ENCODE measurements around the gene GATD1. TPM values are rescaled to one million over a fixed set of nuclear protein-coding genes. Genes with fewer than 3 reads are reported as not detected.

The GATD1 gene
- total RNA-seq, 3 donors from 2014 or later = 48.3 to 49.8 (median 49.7) TPM

- H3K9me3 Mint-ChIP-seq = no peaks in the 10 kb centered on the region
Observed at GRCh38 chr11:803467-803742, 26.1 kb upstream of the GATD1 start.

GRCh38 chr11:802693-803466, 25.6 kb upstream of the GATD1 start:
- no peak overlapping the region for H3K4me3 Mint-ChIP-seq
- DNase-seq (no peak), ATAC-seq (no peak)
- peaks cover 10% of the 10 kb centered on the region for H3K4me1 Mint-ChIP-seq (ENCODE audit: low read depth)
- no peaks in the 10 kb centered on the region for H3K27me3 Mint-ChIP-seq (ENCODE audit: low read depth)
- no peaks in the 10 kb centered on the region for H3K36me3 Mint-ChIP-seq (ENCODE audit: insufficient read depth)
- H3K9me3 Mint-ChIP-seq = no peaks in the 10 kb centered on the region

More at GRCh38 chr11:803467-803742, 26.1 kb upstream of the GATD1 start:
- no peak for DNase-seq
- Mint-ChIP-seq H3K36me3 (ENCODE audit: insufficient read depth) (no peaks in the 10 kb centered on the region), H3K4me3 (no peak overlapping the region), H3K27me3 (ENCODE audit: low read depth) (no peaks in the 10 kb centered on the region), H3K4me1 (ENCODE audit: low read depth) (peaks cover 15% of the 10 kb centered on the region)
- ATAC-seq = no peak

DNA sequence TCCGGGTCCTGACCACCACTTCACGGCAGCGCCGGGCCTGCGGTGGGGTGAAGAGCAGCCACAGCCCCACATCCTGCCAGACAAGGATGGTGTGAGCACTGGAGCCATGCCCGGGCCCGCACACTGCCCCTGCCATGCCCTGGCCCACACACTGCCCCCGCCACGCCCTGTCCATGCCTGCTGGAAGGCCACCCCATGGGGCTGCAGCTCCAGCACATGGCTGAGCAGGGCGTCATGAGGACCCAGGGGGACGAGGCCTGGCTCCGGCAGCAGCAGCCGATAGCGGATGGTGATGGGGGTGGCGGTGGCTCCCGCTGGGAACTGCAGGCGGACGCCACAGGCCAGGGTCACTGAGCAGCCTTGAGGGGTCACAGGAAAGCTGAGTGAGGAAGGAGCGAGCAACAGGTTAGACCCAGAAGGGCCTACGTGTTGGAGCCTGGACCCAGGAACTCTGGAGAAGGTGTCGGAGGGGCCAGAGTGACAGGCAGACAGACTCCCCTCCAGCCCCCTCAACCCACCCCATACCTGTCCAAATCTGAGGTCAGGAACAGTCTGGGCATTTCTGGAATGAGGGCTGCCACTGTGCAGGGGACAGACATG, 24.8 kb upstream of the GATD1 start:
- no peaks in the 10 kb centered on the region for H3K9me3 Mint-ChIP-seq
- H3K4me3 Mint-ChIP-seq = no peak overlapping the region
- H3K36me3 Mint-ChIP-seq (ENCODE audit: insufficient read depth) = no peaks in the 10 kb centered on the region
- ATAC-seq (no peak), DNase-seq (no peak)
- H3K4me1 Mint-ChIP-seq (ENCODE audit: low read depth) = peaks cover 10% of the 10 kb centered on the region
- no peaks in the 10 kb centered on the region for H3K27me3 Mint-ChIP-seq (ENCODE audit: low read depth)

GRCh38 chr11:801097-801780, 24.0 kb upstream of the GATD1 start:
- H3K36me3 Mint-ChIP-seq (ENCODE audit: insufficient read depth) = no peaks in the 10 kb centered on the region
- no peaks in the 10 kb centered on the region for H3K9me3 Mint-ChIP-seq
- H3K4me3 Mint-ChIP-seq = no peak overlapping the region
- no peaks in the 10 kb centered on the region for H3K27me3 Mint-ChIP-seq (ENCODE audit: low read depth)
- DNase-seq (no peak), ATAC-seq (no peak)
- peaks cover 16% of the 10 kb centered on the region for H3K4me1 Mint-ChIP-seq (ENCODE audit: low read depth)

GRCh38 chr11:800473-800872, 23.2 kb upstream of the GATD1 start:
- ATAC-seq (no peak), DNase-seq (no peak)
- peaks cover 18% of the 10 kb centered on the region for H3K4me1 Mint-ChIP-seq (ENCODE audit: low read depth)
- no peak overlapping the region for H3K4me3 Mint-ChIP-seq
- H3K27me3 Mint-ChIP-seq (ENCODE audit: low read depth) = no peaks in the 10 kb centered on the region
- H3K36me3 Mint-ChIP-seq (ENCODE audit: insufficient read depth) = no peaks in the 10 kb centered on the region
- no peaks in the 10 kb centered on the region for H3K9me3 Mint-ChIP-seq

- no peak for ATAC-seq
- Mint-ChIP-seq H3K9me3 (no peaks in the 10 kb centered on the region), H3K4me1 (ENCODE audit: low read depth) (peaks cover 18% of the 10 kb centered on the region), H3K4me3 (no peak overlapping the region), H3K36me3 (ENCODE audit: insufficient read depth) (no peaks in the 10 kb centered on the region), H3K27me3 (ENCODE audit: low read depth) (no peaks in the 10 kb centered on the region)
- no peak for DNase-seq
Observed at GRCh38 chr11:799641-800316, 22.5 kb upstream of the GATD1 start.

- H3K9me3 Mint-ChIP-seq = no peaks in the 10 kb centered on the region
- H3K36me3 Mint-ChIP-seq (ENCODE audit: insufficient read depth) = no peaks in the 10 kb centered on the region
- H3K4me1 Mint-ChIP-seq (ENCODE audit: low read depth) = peaks cover 11% of the 10 kb centered on the region
- H3K4me3 Mint-ChIP-seq = peak within 1 kb of the TSS; percentile 93
- ATAC-seq = peak; percentile 57 to 65
- DNase-seq = peak; percentile 80
- no peaks in the 10 kb centered on the region for H3K27me3 Mint-ChIP-seq (ENCODE audit: low read depth)
Observed at GRCh38 chr11:798093-798713, 20.9 kb upstream of the GATD1 start, which contains the start of gene SLC25A22. TSS of gene SLC25A22 (minus strand) at chr11:798281. CDS start at chr11:795006, 3,275 bp downstream.

- peak; percentile 57 for DNase-seq
- peak overlapping the region; percentile 93 for H3K4me3 Mint-ChIP-seq
- no peaks in the 10 kb centered on the region for H3K27me3 Mint-ChIP-seq (ENCODE audit: low read depth)
- H3K4me1 Mint-ChIP-seq (ENCODE audit: low read depth) = peaks cover 9% of the 10 kb centered on the region
- H3K9me3 Mint-ChIP-seq = no peaks in the 10 kb centered on the region
- ATAC-seq = peak; percentile 42 to 47
- H3K36me3 Mint-ChIP-seq (ENCODE audit: insufficient read depth) = no peaks in the 10 kb centered on the region
Observed at GRCh38 chr11:797296-798092, 20.2 kb upstream of the GATD1 start.

DNA sequence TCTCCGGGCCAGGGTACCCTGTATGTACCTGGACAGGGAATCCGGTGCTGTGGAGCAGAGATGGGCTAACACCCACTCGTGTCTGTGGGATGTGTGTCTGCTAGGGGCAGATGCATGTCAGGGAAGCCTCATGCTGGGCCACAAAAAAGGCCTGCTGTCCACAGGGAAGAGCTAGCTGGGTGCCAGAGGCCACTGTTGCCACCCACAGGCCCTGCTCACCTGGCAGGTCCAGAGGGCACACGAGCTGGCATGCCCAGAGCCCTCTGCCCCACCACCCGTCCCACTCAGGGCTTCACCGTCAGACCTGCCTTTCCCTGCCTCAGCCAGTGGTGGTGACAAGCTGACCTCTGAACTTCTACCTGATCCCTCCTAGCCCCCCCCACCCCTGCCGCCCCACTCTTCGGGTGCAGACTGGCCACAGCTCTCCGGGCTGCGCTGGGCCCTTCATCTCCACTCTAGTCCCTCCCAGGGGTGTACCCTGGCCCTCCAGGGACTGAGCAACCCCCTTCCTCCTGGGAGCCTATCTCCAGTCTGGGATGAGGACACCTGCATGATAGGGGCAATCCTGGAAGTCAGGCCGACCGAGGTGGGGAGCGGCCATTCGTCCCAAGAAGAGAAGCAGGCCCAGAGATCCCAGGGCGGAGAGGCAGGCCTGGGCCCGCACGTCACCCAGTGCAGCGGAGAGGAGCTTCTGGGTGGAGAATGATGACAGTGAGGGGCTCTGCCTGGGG, 19.4 kb upstream of the GATD1 start:
- Mint-ChIP-seq H3K4me1 (ENCODE audit: low read depth) (peaks cover 9% of the 10 kb centered on the region), H3K36me3 (ENCODE audit: insufficient read depth) (peaks cover 3% of the 10 kb centered on the region), H3K27me3 (ENCODE audit: low read depth) (no peaks in the 10 kb centered on the region), H3K4me3 (peak overlapping the region; percentile 93), H3K9me3 (no peaks in the 10 kb centered on the region)
- DNase-seq (no peak), ATAC-seq (no peak)

- peak overlapping the region; percentile 93 for H3K4me3 Mint-ChIP-seq
- DNase-seq (peak; percentile 71), ATAC-seq (peak; percentile 68 to 73)
- H3K36me3 Mint-ChIP-seq (ENCODE audit: insufficient read depth) = peaks cover 7% of the 10 kb centered on the region
- no peaks in the 10 kb centered on the region for H3K9me3 Mint-ChIP-seq
- H3K4me1 Mint-ChIP-seq (ENCODE audit: low read depth) = peaks cover 9% of the 10 kb centered on the region
- no peaks in the 10 kb centered on the region for H3K27me3 Mint-ChIP-seq (ENCODE audit: low read depth)
Observed at GRCh38 chr11:795634-796564, 18.6 kb upstream of the GATD1 start.

- no peaks in the 10 kb centered on the region for H3K27me3 Mint-ChIP-seq (ENCODE audit: low read depth)
- ATAC-seq = no peak
- peaks cover 7% of the 10 kb centered on the region for H3K36me3 Mint-ChIP-seq (ENCODE audit: insufficient read depth)
- peak overlapping the region; percentile 93 for H3K4me3 Mint-ChIP-seq
- peaks cover 9% of the 10 kb centered on the region for H3K4me1 Mint-ChIP-seq (ENCODE audit: low read depth)
- H3K9me3 Mint-ChIP-seq = no peaks in the 10 kb centered on the region
- DNase-seq = no peak
Observed at GRCh38 chr11:794766-795633, 17.7 kb upstream of the GATD1 start.

Measured in activated T-cell treated with anti-CD3 and anti-CD28 coated beads, Interleukin-2, amount 50 U/mL, for 4 hours (primary cell).